ENCODE measurements around the gene ERBB4.
"Not testable (repeated sequence)": the region's sequence is repeated elsewhere in the genome, so short reads cannot be mapped to it uniquely, and the experiment has no call there.

The ERBB4 gene

GRCh38 chr2:212107989-212108388 is 430.6 kb downstream of the ERBB4 start:
- H3K4me3 ChIP-seq (ENCODE audit: low read depth, low read length): no peak overlapping the region
- TF ChIP-seq CTCF (IDR thresholded peaks at IDR 0.05; ENCODE audit: borderline replicate concordance, insufficient read depth, low read depth, low read length): no peak

GRCh38 chr2:212107014-212107413 is 431.6 kb downstream of the ERBB4 start:
- no peak overlapping the region for H3K4me3 ChIP-seq (ENCODE audit: low read depth, low read length)
- TF ChIP-seq CTCF (IDR thresholded peaks at IDR 0.05; ENCODE audit: borderline replicate concordance, insufficient read depth, low read depth, low read length): no peak

GRCh38 chr2:212106536-212106935 is 432.1 kb downstream of the ERBB4 start:
- H3K4me3 ChIP-seq (ENCODE audit: low read depth, low read length): not testable (repeated sequence)

- no peak for TF ChIP-seq CTCF (IDR thresholded peaks at IDR 0.05; ENCODE audit: borderline replicate concordance, insufficient read depth, low read depth, low read length)
Measured at GRCh38 chr2:212099658-212100057, 438.9 kb downstream of the ERBB4 start.

GRCh38 chr2:212098966-212099365 is 439.6 kb downstream of the ERBB4 start:
- no peak overlapping the region for H3K4me3 ChIP-seq (ENCODE audit: low read depth, low read length)
- no peak for TF ChIP-seq CTCF (IDR thresholded peaks at IDR 0.05; ENCODE audit: borderline replicate concordance, insufficient read depth, low read depth, low read length)

More at GRCh38 chr2:212099658-212100057, 438.9 kb downstream of the ERBB4 start:
- no peak overlapping the region for H3K4me3 ChIP-seq (ENCODE audit: low read depth, low read length)

GRCh38 chr2:212097001-212097400 is 441.6 kb downstream of the ERBB4 start:
- TF ChIP-seq CTCF (IDR thresholded peaks at IDR 0.05; ENCODE audit: borderline replicate concordance, insufficient read depth, low read depth, low read length): no peak
- H3K4me3 ChIP-seq (ENCODE audit: low read depth, low read length): no peak overlapping the region

- no peak overlapping the region for H3K4me3 ChIP-seq (ENCODE audit: low read depth, low read length)
- no peak for TF ChIP-seq CTCF (IDR thresholded peaks at IDR 0.05; ENCODE audit: borderline replicate concordance, insufficient read depth, low read depth, low read length)
Measured at GRCh38 chr2:212089873-212090272, 448.7 kb downstream of the ERBB4 start.

GRCh38 chr2:212088353-212088752 is 450.2 kb downstream of the ERBB4 start:
- TF ChIP-seq CTCF (IDR thresholded peaks at IDR 0.05; ENCODE audit: borderline replicate concordance, insufficient read depth, low read depth, low read length): no peak
- H3K4me3 ChIP-seq (ENCODE audit: low read depth, low read length): no peak overlapping the region
